Stimulated activated CD4-positive, alpha-beta T cell treated with anti-CD3 and anti-CD28 coated beads, Interleukin-1b, Interleukin-23, amount 100 ng/mL, for 1 hour (primary cell): ENCODE data around the gene SNORC.

ENCODE experiments used
- DNase-seq, 2 donors: peaks; one replicate each; pipeline ENCODE4 v3.0.0-alpha.2; 2020; ENCODE audit warnings: low read depth in 2 of 2

The SNORC gene

DNA sequence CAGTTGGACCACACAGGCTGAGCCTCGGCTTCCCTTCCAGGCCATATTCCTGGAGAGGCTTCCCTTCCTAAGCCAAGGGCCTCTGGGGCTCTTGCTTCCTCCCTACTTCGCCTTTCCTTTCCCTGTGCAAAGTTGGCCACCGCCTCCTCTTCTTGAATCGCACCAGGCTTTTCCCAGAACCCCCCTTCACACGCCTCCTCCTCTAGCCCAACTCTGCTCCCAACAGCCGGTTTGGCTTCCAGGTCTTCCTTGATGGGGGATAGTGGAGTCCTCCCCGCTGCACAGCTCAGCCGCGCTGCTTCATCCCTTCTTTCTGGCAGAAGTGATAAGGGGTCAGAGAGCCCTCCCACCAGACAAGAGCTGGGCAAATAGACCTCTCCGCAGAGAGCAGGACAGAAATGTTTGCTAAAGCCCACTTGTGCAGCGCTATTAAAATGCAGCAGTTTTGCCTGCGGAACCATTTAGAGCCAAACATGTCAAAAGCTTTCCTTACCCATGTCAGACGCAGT is 56.4 kb downstream of the SNORC start:
- DNase-seq = no peak

DNA sequence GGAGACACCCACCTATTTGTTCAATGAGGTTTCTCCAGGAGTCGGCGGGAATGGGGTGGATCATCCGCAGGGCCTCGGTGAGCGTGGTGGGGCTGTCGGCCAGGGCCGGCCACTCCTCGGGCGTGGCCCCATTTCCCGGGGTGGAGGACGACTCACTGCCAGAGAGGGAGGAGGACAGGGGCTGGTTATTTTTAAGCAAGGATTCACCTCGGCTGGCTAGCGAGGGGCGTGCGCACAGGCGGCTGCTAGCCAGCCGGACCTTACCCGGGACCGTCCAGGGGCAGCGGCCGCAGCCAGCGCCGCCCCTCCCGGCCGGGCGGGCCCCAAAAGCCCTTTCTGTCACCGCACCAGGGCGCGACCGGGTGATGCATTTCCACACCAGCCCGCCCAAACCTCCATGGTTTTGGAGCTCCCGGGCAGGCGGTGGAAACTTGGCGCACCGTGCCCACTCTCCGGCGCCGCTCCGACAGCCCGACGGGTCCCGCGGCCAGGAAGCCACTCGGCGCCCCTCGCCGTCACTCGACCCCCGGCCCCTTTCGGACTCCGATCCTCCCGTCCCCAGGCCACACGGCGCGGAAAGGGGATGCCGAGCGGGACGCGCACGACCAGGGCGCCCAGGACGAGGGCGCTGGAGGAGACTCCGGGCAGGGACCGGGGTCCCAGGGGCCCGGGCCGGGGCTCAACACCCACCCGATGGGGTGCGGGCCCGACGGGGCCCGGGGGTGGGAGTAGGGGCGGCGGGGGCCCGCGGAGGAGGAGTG is 57.1 kb downstream of the SNORC start:
- DNase-seq = no peak

DNA sequence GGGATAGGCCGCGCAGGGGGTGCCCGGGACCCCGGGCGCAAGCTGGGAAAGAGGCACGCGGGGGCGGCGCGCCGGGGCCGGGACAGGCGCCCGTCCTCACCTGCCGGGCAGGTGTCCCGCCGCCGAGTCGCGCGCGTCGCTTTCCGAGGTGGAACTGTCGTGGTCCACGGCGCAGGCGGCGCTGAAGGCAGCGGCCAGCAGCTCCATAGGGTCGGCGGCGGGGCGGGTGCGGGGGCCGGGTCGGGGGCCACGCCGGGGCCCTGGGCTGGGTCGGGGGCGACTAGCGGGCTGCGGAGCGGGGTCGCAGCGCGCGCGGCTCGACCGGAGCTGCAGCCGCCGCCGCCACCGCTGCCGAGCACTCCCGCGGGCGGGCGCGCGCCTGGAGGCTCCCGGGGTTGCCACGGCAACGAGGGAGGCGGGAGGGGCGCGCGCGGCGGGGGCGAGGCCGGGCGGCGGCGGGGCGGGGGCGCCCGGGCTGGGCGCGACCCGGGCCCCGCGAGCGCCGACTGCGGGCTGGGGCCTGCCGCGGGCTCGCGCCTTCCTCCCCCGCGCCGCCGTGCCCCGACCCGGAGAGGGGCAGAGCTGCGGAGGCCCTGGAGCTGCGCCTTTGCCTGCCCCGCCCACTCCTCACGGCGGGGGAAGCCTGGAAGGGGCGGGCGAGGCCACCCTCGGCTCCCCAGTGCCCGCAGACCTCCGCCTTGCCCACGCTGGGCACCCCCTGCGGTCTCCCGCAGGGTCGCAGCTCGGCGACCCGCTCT is 57.9 kb downstream of the SNORC start:
- no peak for DNase-seq
